Adipose tissue (tissue), 3 donors: Measurements from ENCODE around the gene PDPR. TPM values are rescaled to one million over a fixed set of nuclear protein-coding genes. Genes with fewer than 3 reads are reported as not detected.
"Not testable (repeated sequence)": the region's sequence is repeated elsewhere in the genome, so short reads cannot be mapped to it uniquely, and the experiment has no call there.

Experiments used
- H3K27ac ChIP-seq: one replicate; pipeline ENCODE4 v1.5.1; 2013; ENCODE audit warnings: low read depth, low read length
- WGBS, 3 donors: extraction: QIAGEN DNeasy Blood & Tissue Kit; methylation state at CpG; one replicate each; pipeline ENCODE4 v1.1.7; 2013; 5-methylcytosine and 5-hydroxymethylcytosine counted together
- polyA plus RNA-seq, 3 donors: library from polyadenylated mRNA; stranded (reverse); fragments of 200-250 nt; gene quantifications; one replicate each; pipeline ENCODE4 v1.2.3, GENCODE V29; 2013
- donor health status: healthy with polysubstance abuse.
- donor health status: Bipolar disorder and iron deficiency.
- donor health status: healthy.

The PDPR gene
- polyA plus RNA-seq: 10 to 100 TPM in 1 of 3 donors, 1 to 10 TPM in 2; 4.7 to 10.7 (median 5.4) TPM

DNA sequence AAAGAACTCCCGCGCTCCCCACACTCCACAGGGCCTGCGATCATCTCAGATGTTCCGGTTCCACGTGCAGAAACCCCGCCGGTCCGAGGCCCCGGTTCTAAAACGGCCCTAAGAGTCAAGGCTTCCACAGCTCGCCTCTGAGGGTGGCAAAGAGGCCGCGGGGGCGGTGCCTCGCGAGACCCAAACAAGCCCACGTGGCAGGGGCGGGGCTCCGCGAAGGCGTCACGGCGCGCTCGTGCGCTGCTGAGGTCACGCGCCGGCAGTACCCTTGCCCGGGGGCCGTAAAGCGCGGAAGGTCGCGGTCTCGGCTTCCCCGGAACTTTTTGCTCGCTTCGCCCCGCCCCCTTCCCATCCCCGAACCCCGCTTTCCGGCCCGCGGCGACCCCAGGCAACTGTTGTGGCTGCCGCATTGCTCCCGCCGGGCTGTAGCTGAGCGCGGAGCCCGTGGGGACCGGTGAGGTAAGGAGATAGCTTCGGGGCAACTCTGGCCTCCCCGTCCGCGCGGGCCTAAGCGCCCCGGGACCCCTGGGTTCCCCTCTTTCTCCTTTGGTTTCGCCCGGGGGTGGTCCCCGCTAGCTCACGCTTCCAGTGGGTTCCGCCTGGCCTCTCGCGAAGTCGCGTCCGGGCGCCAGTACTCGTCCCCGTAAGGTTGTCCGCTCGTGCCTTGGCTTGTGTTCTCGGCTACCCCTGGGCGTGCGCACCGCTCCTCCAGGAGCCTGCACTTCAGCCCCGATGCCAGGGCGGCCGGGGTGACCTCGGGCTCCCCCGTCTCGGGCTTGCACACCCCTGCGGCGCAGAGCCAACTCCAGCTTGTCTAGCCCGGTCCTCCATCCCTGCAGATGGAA lies at the start of gene PDPR:
TSS of gene PDPR (plus strand) at position 351 of the 845 bp plus-strand sequence. CDS start 6,161 bp downstream, outside the sequence.
- H3K27ac ChIP-seq: not testable (repeated sequence)
- 0% methylated on average over 68 to 80 of the region's 88 CpGs for WGBS, 3 donors

DNA sequence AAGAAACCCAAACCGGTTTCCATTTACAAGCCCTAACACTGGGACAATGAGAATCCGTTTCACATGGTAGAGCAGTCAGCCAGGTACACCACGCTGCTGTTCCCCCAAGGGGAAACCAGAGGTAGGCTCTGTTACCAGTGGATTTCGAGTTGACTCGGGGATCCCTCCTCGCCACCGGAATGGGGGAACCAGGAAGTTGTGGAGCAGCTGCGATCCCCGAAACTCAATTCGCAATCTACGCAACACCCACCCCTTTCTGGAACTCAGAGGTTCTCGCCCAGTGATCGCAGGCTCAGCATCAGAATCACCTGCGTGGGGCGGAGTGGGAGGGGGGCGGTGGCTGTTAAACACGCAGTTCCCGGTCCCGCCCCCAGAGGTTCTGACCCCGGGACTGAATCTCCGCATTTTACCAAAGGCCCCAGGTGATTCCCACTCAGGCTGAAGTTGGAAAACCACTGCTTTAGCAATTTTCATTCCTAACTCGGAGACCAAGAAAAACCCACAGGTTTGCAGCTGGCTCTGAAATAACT lies 49.2 kb upstream of the PDPR start:
- not testable (repeated sequence) for H3K27ac ChIP-seq
- 1 to 3% (median 2%) methylated on average over 22 of the region's 22 CpGs for WGBS, 3 donors

DNA sequence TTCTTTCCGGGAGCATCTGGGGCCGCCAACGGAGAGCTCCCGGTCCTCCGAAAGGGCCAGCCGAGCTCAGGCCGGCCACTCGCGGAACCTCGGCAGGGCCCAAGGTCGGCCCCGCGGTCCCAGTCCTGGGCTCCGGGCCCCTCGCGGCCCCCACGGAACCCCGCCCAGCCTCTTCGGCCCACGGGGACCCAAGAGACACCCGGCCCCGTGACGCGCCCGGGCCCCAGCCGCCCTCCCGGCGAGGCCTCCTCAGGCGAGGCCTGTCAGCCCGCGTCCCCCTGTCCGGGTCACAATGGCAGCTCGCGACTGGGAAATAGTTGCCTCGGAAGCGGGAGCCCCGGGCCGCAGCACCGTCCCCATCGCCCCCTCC lies 48.8 kb upstream of the PDPR start:
- H3K27ac ChIP-seq: peak overlapping the region; percentile 40
- WGBS, 3 donors: 0 to 1% (median 0%) methylated on average over 10 to 35 of the region's 40 CpGs

DNA sequence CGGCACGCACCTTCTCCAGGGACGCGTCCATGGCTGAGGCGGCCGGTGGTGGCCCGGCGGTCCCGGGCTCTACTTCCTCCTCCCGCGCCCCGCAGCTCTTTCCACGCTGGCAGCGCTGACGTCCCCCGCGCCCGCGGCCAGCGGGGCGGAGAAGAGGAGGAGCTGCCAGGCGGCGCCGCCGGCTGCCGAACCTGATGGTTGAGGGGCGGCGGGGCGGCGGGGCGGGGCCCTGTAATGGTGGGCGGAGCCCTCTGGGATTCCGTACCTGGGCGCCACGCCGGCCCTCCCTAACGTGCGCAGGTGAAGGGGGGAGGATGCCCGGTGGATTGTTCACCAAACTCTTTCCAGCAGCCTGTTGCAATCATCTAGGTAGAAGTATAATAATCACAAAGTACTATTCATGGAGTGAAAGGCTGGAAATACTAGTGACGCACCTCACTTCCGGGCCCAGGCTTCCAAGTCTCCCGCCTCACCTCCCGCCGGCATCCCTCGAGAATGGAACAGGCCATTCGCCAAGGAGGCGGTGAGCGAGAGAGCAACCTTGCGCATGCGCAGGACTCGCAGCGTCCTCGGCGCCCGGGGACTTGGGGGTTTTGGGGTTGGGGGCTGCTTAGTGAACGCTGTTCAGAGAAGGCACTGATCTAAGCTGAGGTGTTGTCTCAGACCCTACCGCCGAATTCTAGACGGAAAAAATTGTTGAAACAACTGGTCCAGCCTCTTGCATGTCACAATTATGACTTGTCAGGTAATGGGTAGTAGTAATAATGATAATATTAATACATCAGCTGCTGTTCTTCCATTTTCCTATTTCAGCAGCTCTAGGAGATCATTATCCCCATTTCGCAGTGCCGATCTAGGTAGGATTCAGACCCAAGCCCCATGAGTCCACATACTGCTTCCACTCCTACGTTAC lies 48.1 kb upstream of the PDPR start:
- 1% methylated on average over 31 to 62 of the region's 62 CpGs for WGBS, 3 donors
- H3K27ac ChIP-seq: peak overlapping the region; percentile 40

DNA sequence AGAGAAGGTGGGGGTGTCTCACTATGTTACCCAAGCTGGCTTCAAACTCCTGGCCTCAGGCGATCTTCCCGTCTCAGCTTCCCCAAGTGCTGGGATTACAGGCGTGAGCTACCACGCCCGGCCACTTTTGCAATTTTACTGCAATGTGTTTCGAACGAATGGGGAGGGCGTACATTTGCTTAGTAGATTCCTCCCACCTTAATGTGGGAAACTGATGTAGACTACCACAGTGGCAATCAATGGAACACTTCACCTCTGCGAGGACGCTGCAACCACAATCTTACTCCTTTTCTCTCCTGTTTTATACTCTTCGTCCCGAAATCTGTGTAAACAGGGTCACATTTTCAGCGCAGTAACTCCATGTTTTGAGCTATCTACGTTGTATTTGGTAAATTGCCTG lies 47.4 kb upstream of the PDPR start:
- H3K27ac ChIP-seq: not testable (repeated sequence)
- 11 to 28% (median 18%) methylated on average over 12 of the region's 14 CpGs for WGBS, 3 donors

DNA sequence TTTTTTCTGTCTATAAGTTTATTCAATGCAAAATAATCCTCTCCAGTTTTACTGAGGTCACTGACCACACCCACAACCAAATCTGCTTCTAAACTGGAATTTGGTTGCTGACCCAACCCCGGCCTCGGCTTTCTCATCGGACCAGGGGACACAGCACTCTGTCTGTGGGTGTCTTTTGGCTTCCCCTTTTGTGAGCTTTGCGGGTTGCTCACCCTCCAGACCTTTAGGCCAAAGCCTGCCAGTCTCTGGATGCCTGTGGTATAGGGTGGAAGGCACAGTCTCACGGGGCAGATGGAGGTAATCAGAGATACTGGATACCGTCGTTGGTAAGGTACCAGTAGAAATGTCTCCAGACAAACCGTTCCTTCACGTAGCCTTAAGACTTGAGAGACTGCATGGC lies 35.1 kb upstream of the PDPR start:
- H3K27ac ChIP-seq: not testable (repeated sequence)
- 83 to 93% (median 89%) methylated on average over 9 of the region's 9 CpGs for WGBS, 3 donors

DNA sequence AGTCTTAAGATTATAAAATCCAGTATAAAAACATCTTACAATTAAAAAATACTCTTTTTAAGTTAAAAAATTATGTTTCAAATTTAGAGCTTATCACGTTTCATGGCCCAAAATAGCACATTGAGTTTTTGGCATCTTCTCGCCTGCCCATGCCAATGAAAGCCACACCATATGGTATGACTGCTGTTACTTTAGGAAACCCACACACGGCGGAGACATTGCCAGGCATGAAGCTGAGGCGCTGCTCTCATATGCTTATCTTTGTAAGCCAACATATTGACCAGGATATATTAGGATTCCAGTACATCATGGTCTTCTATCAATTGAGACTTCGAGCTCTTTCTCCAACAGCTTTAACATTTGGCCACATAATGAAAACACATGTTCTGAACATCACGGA lies 32.9 kb upstream of the PDPR start:
- not testable (repeated sequence) for H3K27ac ChIP-seq
- WGBS, 3 donors: 72 to 82% (median 75%) methylated on average over 7 of the region's 7 CpGs

DNA sequence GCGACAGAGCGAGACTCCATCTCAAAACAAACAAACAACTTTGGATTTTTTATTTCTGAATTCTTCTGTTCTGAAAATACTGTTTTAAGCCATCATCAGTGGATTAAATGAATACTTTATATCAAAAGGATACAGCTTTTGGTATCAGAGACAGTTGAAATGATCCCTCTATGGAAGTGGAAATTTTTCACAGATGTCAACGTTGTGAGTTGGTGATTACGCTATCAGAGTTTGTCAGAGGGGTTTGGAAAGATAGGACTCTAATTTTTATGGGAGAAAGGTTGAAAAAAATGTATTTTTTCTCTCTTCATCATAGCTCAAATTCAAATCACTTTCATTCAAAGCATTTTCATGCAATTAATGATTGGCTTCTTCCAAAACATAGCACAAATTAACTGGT lies 30.2 kb upstream of the PDPR start:
- 86 to 92% (median 90%) methylated on average over 4 of the region's 4 CpGs for WGBS, 3 donors
- H3K27ac ChIP-seq: not testable (repeated sequence)

DNA sequence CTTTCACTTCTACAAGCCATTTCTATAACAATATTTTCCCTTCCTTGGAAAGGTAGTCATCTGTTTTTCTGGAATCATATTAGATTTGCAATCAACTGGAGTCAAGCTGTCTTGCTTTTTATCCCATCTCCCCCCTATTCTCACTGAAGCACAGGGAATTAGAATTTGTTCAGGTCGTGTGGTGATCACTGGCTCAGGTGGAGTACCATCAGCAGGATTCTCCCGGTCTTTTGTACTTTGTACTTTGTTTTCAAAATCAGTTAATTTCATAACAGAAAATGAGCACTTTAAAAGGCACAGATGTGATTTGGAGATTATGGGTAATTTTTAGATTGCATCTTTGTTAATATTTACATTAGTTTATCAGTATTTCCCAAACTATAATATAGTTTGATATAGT lies 26.0 kb upstream of the PDPR start:
- 72 to 92% (median 91%) methylated on average over 1 to 2 of the region's 2 CpGs for WGBS, 3 donors
- not testable (repeated sequence) for H3K27ac ChIP-seq

DNA sequence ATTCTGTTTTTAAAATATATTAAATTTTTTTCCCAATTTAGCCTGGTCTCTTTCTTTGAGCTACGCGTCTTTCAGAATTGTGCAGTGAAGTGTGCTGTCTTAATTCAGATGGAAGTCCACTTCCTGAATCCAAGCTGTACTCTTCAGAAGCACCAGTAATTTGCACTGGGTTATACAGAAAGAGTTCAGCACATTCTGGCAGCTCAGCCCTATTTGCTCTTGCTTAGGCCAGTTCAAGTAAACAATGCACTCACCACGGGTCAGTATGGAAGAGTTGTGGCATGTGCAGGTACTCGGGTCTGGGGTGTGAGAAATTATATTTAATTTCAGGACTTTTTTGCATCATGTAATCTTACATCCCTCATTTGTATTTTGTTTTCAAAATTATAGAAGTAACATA lies 25.3 kb upstream of the PDPR start:
- not testable (repeated sequence) for H3K27ac ChIP-seq
- 100% methylated on average over 2 of the region's 4 CpGs; no CpG with 5 or more reads in 2 of the 3 donors for WGBS, 3 donors

DNA sequence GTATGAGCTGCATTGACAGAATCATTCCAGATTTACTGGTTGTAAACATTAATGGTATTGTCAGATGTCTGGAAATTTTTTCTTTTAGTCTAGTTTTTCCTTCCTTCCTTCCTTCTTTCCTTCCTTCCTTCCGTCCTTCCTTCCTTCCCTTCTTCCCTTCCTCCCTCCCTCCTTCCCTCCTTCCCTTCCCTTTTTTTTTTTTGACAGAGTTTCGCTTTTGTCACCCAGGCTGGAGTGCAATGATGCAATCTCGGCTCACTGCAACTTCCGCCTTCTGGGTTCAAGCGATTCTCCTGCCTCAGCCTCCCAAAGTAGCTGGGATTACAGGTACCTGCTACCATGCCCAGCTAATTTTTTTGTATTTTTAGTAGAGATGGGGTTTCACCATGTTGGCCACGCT lies 24.8 kb upstream of the PDPR start:
- WGBS, 3 donors: 49 to 87% (median 75%) methylated on average over 2 to 3 of the region's 6 CpGs
- H3K27ac ChIP-seq: not testable (repeated sequence)

DNA sequence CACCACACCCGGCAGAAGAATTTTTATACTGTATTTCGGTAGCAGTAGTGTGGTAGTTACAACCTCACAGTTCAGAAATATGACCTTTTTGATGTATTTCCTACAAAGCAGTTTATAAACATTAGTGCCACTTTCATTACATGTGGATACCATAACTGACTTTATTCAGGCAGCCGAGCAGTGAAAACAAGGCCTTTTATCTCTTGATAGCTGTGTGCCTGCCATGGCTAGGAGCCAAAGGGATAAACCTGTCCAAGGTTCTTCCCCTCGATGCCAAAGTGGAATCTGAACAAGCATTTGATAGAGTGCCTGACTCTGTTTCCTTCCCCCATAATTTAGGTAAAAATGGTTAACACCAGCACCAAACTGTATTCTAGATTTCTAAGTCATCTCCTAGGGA lies 23.0 kb upstream of the PDPR start:
- 56 to 76% (median 69%) methylated on average over 4 of the region's 4 CpGs for WGBS, 3 donors
- not testable (repeated sequence) for H3K27ac ChIP-seq

DNA sequence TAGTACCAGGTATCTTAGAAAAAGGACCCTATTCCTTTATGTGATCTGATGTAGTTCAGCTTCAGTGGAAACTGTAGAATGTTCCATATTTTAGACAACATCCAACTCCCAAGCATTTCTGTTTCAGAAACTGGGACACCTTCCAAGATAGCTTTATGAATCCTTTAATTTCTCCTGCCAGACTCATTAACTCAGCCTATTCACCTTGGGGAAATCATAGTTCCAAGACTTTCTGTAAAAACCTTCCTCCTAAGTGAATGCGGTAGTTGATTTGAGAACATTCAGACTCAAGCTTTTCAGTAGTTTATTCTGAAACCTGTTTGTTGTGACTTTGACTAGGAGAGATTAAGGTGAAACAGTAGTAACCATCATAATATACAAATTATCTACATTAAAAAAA lies 20.0 kb upstream of the PDPR start:
- not testable (repeated sequence) for H3K27ac ChIP-seq
- WGBS, 3 donors: 53 to 85% (median 54%) methylated on average over 1 of the region's 1 CpG

DNA sequence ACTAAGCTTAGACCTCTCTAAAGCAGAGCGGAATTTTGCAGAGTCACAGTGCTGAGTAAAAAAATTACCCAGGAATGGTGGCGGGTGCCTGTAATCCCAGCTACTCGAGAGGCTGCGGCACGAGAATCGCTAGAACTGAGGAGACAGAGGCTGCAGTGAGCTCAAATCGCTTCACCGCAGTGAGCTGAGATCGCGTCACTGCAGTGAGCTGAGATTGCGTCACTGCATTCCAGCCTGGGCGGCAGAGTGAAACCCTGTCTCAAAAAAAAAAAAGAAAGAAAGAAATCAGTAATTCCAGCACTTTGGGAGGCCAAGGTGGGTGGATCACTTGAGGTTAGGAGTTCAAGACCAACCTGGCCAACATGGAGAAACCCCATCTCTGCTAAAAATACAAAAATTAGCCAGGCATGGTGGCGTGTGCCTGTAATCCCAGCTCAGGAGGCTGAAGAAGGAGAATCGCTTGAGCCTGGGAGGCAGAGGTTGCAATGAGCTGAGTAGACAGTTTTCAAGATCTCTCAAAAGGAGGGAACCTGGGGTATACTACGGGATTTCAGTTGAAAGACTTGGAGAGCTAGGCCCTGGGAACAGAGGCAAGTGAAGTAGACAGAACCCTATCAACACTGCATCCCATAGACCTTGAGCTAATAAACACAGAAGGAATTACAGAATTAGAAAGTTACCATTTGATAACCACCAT lies 4.4 kb upstream of the PDPR start:
- not testable (repeated sequence) for H3K27ac ChIP-seq
- WGBS, 3 donors: 81 to 90% (median 87%) methylated on average over 15 of the region's 15 CpGs

DNA sequence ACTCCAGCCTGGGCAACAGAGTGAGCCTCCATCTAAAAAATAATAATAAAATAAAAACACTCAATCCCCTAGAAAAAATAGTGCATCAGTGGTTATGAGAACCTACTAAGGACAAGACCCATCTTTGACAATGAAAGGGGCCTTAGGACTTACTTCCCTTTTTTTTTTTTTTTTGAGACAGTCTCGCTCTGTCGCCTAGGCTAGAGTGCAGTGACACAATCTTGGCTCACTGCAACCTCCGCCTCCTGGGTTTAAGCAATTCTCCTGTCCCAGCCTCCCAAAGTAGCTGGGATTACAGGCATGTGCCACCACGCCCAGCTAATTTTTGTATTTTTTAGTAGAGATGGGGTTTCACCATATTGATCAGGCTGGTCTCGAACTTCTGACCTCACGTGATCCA lies 2.0 kb upstream of the PDPR start:
- H3K27ac ChIP-seq: not testable (repeated sequence)
- 75 to 87% (median 84%) methylated on average over 4 to 6 of the region's 6 CpGs for WGBS, 3 donors

DNA sequence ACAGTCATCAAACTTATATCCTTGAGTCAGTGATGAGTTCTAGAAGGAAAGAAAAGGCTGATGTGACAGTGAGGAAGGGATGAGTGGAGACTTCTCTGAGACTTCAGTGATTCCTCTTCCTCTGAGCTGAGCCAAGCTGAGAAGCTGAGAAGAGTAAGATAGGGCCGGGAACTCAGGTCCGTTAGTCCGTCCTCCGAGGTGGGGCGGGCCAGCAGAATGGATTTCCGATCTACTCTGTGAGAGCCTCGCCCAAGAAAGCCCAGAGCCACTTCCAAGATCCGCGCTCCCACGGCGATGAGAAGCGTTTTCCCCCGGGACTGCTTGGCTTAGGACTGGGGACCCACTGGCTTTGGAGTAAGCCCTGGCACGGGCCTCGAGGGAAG lies 542 bp upstream of the PDPR start:
- H3K27ac ChIP-seq: not testable (repeated sequence)
- WGBS, 3 donors: 0% methylated on average over 1 to 2 of the region's 15 CpGs; no CpG with 5 or more reads in 1 of the 3 donors

DNA sequence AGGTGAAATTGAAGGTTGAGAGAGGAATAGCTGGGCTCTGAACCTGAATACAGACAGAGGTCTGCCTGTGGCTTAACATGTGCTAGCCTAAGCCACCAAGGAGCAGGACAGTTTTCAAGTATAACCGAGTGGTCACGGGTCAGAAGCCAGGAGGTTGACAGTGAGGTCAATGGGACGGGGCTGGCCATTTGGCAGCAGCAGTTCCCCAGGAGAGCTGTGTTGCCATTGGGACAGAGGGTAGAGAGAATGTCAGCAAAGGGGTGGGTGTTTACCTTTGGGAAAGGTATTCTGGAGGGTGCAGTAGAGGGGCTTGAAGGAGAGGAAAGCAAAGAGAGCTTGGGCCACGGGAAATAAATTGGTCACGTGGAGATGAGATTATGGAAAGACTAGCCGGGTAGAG lies 4.2 kb downstream of the PDPR start:
- not testable (repeated sequence) for H3K27ac ChIP-seq
- WGBS, 3 donors: 74 to 85% (median 80%) methylated on average over 6 of the region's 6 CpGs

DNA sequence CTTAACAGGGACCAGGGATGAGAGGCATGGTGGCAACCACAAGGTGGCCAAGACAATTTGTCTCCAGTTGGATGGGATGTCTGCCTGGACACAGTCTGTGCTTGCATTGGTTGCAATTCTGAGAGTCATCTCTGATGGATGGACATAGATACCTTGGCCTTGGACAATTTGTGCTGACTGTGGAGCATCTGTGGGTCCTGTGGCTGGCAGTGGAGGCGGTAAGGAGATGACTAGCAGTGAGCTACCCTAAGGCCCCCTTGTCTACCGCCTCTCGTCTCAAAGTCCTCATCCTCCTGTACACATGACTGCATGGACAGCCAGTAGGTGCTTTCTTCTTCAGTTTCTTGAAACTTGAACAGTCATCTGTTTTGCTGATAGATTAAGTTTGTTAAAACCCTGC lies 4.6 kb downstream of the PDPR start:
- H3K27ac ChIP-seq: not testable (repeated sequence)
- WGBS, 3 donors: 93 to 100% (median 97%) methylated on average over 3 of the region's 3 CpGs

DNA sequence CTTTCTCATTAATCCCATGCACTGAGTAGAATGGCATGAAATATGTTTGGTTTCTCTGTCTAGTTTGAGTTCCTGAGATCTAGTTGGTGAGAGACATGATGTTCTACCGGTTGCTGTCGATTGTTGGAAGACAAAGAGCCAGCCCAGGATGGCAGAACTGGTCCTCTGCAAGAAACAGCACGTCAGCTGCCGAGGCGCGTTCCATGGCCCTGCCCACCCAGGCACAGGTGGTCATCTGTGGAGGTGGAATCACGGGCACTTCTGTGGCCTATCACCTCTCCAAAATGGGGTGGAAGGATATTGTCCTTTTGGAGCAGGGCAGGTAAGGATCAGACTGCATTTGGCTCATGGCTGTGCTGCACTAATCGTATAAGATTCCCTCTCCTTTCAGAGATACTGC lies 6.3 kb downstream of the PDPR start:
- H3K27ac ChIP-seq: not testable (repeated sequence)
- WGBS, 3 donors: 88 to 93% (median 89%) methylated on average over 8 of the region's 8 CpGs
